Endodermal cell (in vitro differentiated cells): ENCODE results near the gene SMYD3. TPM values are rescaled to one million over a fixed set of nuclear protein-coding genes. Genes with fewer than 3 reads are reported as not detected.
A peak's percentile ranks its signal among the peaks of the same experiment; 100 is the strongest.

Source experiments
- DNase-seq: peaks from one replicate; pipeline ENCODE4 v3.0.0-alpha.2; 2017
- H3K27ac ChIP-seq: 2 replicates; pipeline ENCODE4 v1.5.1; 2013; ENCODE audit warnings: mild to moderate bottlenecking, low read depth, low read length, moderate library complexity
- H3K27me3 ChIP-seq: 2 replicates; pipeline ENCODE4 v1.6.1; 2013; ENCODE audit warnings: mild to moderate bottlenecking, low read length, moderate library complexity; ENCODE audit not compliant: insufficient read depth, control insufficient read depth, poor library complexity, severe bottlenecking
- H3K36me3 ChIP-seq: 2 replicates; pipeline ENCODE4 v1.7.0; 2013; ENCODE audit warnings: mild to moderate bottlenecking, low read length, moderate library complexity; ENCODE audit not compliant: control insufficient read depth, insufficient read depth
- H3K4me1 ChIP-seq: one replicate; pipeline ENCODE4 v1.7.0; 2013; ENCODE audit warnings: low read length; ENCODE audit not compliant: control insufficient read depth, insufficient read depth
- H3K4me3 ChIP-seq: 2 replicates; pipeline ENCODE4 v1.5.1; 2013; ENCODE audit warnings: mild to moderate bottlenecking, low read length, moderate library complexity
- H3K9ac ChIP-seq: 2 replicates; pipeline ENCODE4 v1.6.1; 2013; ENCODE audit warnings: mild to moderate bottlenecking, low read length, moderate library complexity; ENCODE audit not compliant: poor library complexity, severe bottlenecking; ENCODE audit errors: extremely low read depth
- H3K9me3 ChIP-seq: 2 replicates; pipeline ENCODE4 v1.6.1; 2013; ENCODE audit warnings: mild to moderate bottlenecking, low read length, moderate library complexity; ENCODE audit not compliant: control insufficient read depth
- H3K27ac Mint-ChIP-seq: 2 replicates; pipeline ENCODE4 v1.8.0; 2020; ENCODE audit warnings: mixed read lengths
- H3K27me3 Mint-ChIP-seq: 2 replicates; pipeline ENCODE4 v1.8.0; 2021; ENCODE audit warnings: mild to moderate bottlenecking, mixed read lengths; ENCODE audit not compliant: insufficient read depth
- H3K36me3 Mint-ChIP-seq: 2 replicates; pipeline ENCODE4 v1.8.0; 2020; ENCODE audit warnings: low read depth, mixed read lengths
- H3K4me1 Mint-ChIP-seq: 2 replicates; pipeline ENCODE4 v1.8.0; 2020; ENCODE audit warnings: mixed read lengths
- H3K4me3 Mint-ChIP-seq: 2 replicates; pipeline ENCODE4 v1.8.0; 2020; ENCODE audit warnings: mild to moderate bottlenecking, moderate library complexity, mixed read lengths
- H3K9me3 Mint-ChIP-seq: 2 replicates; pipeline ENCODE4 v1.8.0; 2020; ENCODE audit warnings: mild to moderate bottlenecking, mixed read lengths
- CTCF ChIP-seq: fragments of 200-600 bp; sonication (generic); conservative IDR thresholded peaks from 2 replicates; pipeline ENCODE4 v1.5.0; 2021; ENCODE audit warnings: antibody characterized with exemption, mild to moderate bottlenecking
- WGBS, 2 experiments: methylation state at CpG; one replicate each; pipeline versions ENCODE4 v1.1.5 to v1.1.7; 2013; ENCODE audit warnings: missing lambda C conversion rate in 2 of 2, mixed read lengths in 1 of 2; ENCODE audit not compliant: insufficient coverage in 1 of 2, insufficient read length in 1 of 2; 5-methylcytosine and 5-hydroxymethylcytosine counted together
- total RNA-seq, 2 donors: library from RNA; stranded (reverse); fragmentation: NEBNext Ultra II Directional in 1 of 2; extraction: Animal tissue kit (Norgen Biotek cat#: 25700) in 1 of 2; gene quantifications; 2 replicates in 1 of 2; 3 replicates in 1 of 2; pipeline ENCODE4 v1.2.1, GENCODE V29; 2021

The SMYD3 gene
- total RNA-seq, 2 donors from 2014 or later: 32.3 to 45.8 TPM

GRCh38 chr1:245923215-245923614 lies 583.9 kb downstream of the SMYD3 start:
- 92% methylated on average over 6 to 7 of the region's 7 CpGs for WGBS, 2 experiments
- DNase-seq: no peak
- Mint-ChIP-seq H3K4me3 (no peak overlapping the region), H3K27ac (no peak overlapping the region), H3K36me3 (no peaks in the 10 kb centered on the region), H3K27me3 (no peaks in the 10 kb centered on the region), H3K9me3 (peaks cover 9% of the 10 kb centered on the region), H3K4me1 (no peaks in the 10 kb centered on the region)
- peak; percentile 36 for TF ChIP-seq CTCF
- Histone ChIP-seq H3K27me3 (no peaks in the 10 kb centered on the region), H3K4me1 (no peaks in the 10 kb centered on the region), H3K9ac (no peak overlapping the region), H3K27ac (no peak overlapping the region), H3K36me3 (no peaks in the 10 kb centered on the region), H3K4me3 (no peak overlapping the region), H3K9me3 (peaks cover 7% of the 10 kb centered on the region)

- H3K4me3 ChIP-seq: no peak overlapping the region
- H3K27me3 ChIP-seq: no peaks in the 10 kb centered on the region
- H3K36me3 ChIP-seq: no peaks in the 10 kb centered on the region
- Mint-ChIP-seq H3K4me1 (no peaks in the 10 kb centered on the region), H3K4me3 (no peak overlapping the region), H3K9me3 (peaks cover 9% of the 10 kb centered on the region), H3K36me3 (no peaks in the 10 kb centered on the region), H3K27me3 (no peaks in the 10 kb centered on the region), H3K27ac (no peak overlapping the region)
- no peak for DNase-seq
- no peaks in the 10 kb centered on the region for H3K4me1 ChIP-seq
- no peak overlapping the region for H3K27ac ChIP-seq
- H3K9me3 ChIP-seq: peaks cover 7% of the 10 kb centered on the region
- TF ChIP-seq CTCF: no peak
- H3K9ac ChIP-seq: no peak overlapping the region
- 94 to 100% methylated on average over 1 to 2 of the region's 2 CpGs for WGBS, 2 experiments
These were observed 585.7 kb downstream of the SMYD3 start for GRCh38 chr1:245921417-245921816.

- Histone ChIP-seq H3K4me3 (no peak overlapping the region), H3K9ac (no peak overlapping the region), H3K27ac (no peak overlapping the region), H3K27me3 (no peaks in the 10 kb centered on the region), H3K36me3 (no peaks in the 10 kb centered on the region), H3K9me3 (peaks cover 7% of the 10 kb centered on the region), H3K4me1 (no peaks in the 10 kb centered on the region)
- Mint-ChIP-seq H3K9me3 (peaks cover 12% of the 10 kb centered on the region), H3K36me3 (peaks cover 4% of the 10 kb centered on the region), H3K4me1 (no peaks in the 10 kb centered on the region), H3K4me3 (no peak overlapping the region), H3K27ac (no peak overlapping the region), H3K27me3 (no peaks in the 10 kb centered on the region)
- DNase-seq: no peak
- TF ChIP-seq CTCF: no peak
- WGBS, 2 experiments: 77 to 80% methylated on average over 6 of the region's 6 CpGs
These were observed 589.7 kb downstream of the SMYD3 start for GRCh38 chr1:245917403-245917802.
